GM12892 (cell line): ENCODE measurements around the gene PSMB2.

ENCODE experiments used
- POLR2A ChIP-seq: IDR thresholded peaks from 2 replicates; pipeline ENCODE4 v1.6.1; 2011; ENCODE audit warnings: low read depth, low read length, control low read depth
- POLR2AphosphoS5 ChIP-seq: IDR thresholded peaks from 2 replicates; pipeline ENCODE4 v1.6.1; 2011; ENCODE audit warnings: low read depth, low read length, control low read depth
- TAF1 ChIP-seq: IDR thresholded peaks from 2 replicates; pipeline ENCODE4 v1.6.1; 2011; ENCODE audit warnings: low read depth, mild to moderate bottlenecking, control low read depth, low read length, borderline replicate concordance

DNA sequence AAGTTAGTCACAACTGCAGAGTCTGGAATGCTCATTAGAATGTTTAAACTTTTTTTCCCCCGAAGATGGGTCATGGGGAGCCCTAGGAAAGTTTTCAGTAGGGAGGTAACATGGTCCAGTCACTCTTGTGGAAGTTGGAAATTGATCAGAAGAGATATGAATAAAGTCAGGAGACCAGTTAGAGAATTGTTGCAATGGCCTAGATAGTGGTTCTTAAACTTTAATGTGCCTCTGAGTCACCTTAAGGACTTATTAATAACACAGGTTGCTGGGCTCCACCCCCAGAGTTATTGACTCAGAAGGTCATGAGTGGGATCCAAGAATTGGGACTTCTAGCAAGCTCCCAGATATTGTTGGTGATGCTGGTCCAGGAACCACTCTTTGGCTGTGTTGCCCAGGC, 71.4 kb downstream of the PSMB2 start:
- TF ChIP-seq POLR2A (no peak), POLR2AphosphoS5 (no peak), TAF1 (no peak)
